GM18858 (cell line): Measurements from ENCODE around the gene MACF1.

Experiments
- ATAC-seq: cut with Tn5 transposase; IDR thresholded peaks from one replicate; pipeline ENCODE4 v1.9.1; 2021; ENCODE audit not compliant: unreplicated experiment

Gene MACF1

GRCh38 chr1:39411526-39412478 is 207.3 kb downstream of the MACF1 start:
- no peak for ATAC-seq

GRCh38 chr1:39412892-39413291 is 208.4 kb downstream of the MACF1 start:
- ATAC-seq: no peak

GRCh38 chr1:39413902-39414528 is 209.5 kb downstream of the MACF1 start:
- ATAC-seq: no peak

- ATAC-seq: no peak
These were observed 211.1 kb downstream of the MACF1 start for GRCh38 chr1:39415553-39415952.

- ATAC-seq: no peak
These were observed 212.1 kb downstream of the MACF1 start for GRCh38 chr1:39416609-39417008.

GRCh38 chr1:39418236-39418635 is 213.7 kb downstream of the MACF1 start:
- no peak for ATAC-seq

- no peak for ATAC-seq
These were observed 216.0 kb downstream of the MACF1 start for GRCh38 chr1:39420493-39420892.

GRCh38 chr1:39422614-39423013 is 218.1 kb downstream of the MACF1 start:
- no peak for ATAC-seq

- ATAC-seq: no peak
These were observed 220.7 kb downstream of the MACF1 start for GRCh38 chr1:39425151-39425550.

- ATAC-seq: no peak
These were observed 221.1 kb downstream of the MACF1 start for GRCh38 chr1:39425634-39426033.

- no peak for ATAC-seq
These were observed 221.9 kb downstream of the MACF1 start for GRCh38 chr1:39426346-39426745.

- ATAC-seq: no peak
These were observed 222.9 kb downstream of the MACF1 start for GRCh38 chr1:39427374-39427773.

- no peak for ATAC-seq
These were observed 223.4 kb downstream of the MACF1 start for GRCh38 chr1:39427912-39428311.

GRCh38 chr1:39431927-39432326 is 227.4 kb downstream of the MACF1 start:
- no peak for ATAC-seq

- no peak for ATAC-seq
These were observed 230.4 kb downstream of the MACF1 start for GRCh38 chr1:39434797-39435395.

- no peak for ATAC-seq
These were observed 231.1 kb downstream of the MACF1 start for GRCh38 chr1:39435597-39435996.

GRCh38 chr1:39436842-39437241 is 232.3 kb downstream of the MACF1 start:
- no peak for ATAC-seq

- ATAC-seq: no peak
These were observed 233.5 kb downstream of the MACF1 start for GRCh38 chr1:39438042-39438441.

- no peak for ATAC-seq
These were observed 236.4 kb downstream of the MACF1 start for GRCh38 chr1:39440856-39441255.

- ATAC-seq: no peak
These were observed 237.3 kb downstream of the MACF1 start for GRCh38 chr1:39441797-39442196.

GRCh38 chr1:39445573-39445972 is 241.1 kb downstream of the MACF1 start:
- ATAC-seq: no peak
